Measurements from ENCODE around the gene PCSK5. TPM values are rescaled to one million over a fixed set of nuclear protein-coding genes. Genes with fewer than 3 reads are reported as not detected.

Gene PCSK5
- total and polyA plus RNA-seq, 4 donors: 5.1 to 47.5 (median 22.0) TPM

DNA sequence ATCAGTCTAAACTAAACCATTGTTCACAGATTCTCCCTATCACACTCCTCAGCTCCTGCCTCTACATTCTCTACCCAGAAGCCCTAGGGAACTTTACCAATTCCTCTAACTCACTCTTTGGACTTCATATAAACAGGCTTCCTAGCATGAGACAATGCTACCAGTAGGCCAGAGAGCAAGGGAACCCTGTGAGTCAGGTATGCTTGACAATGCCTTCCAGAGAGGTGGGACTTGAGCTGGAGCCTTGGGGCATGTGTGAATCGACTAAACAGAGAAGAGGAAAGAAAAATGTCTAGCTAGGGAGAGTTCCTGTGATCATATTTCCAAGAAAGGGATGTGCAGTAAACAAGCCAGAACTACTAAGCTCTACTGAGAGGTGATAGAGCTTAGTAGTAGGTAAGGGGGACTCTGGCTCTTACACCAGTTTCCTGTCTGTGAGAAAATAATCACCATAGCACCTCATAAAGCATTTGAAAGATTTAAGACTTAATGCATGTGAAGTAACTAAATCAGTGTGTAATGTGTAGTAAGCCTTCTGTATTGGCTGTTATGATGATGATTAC lies 510.1 kb downstream of the PCSK5 start:
- Histone ChIP-seq H3K4me3 (ENCODE audit: low read length in 2 of 2) (no peak overlapping the region), H3K27ac (ENCODE audit: low read depth in 1 of 2, low read length in 2 of 2) (no peak overlapping the region), H3K9me3 (ENCODE audit: control insufficient read depth, low read length) (no peaks in the 10 kb centered on the region), H3K36me3 (ENCODE audit: control insufficient read depth in 1 of 2, insufficient read depth in 2 of 2, low read length in 1 of 2) (no peaks in the 10 kb centered on the region), H3K4me1 (ENCODE audit: control insufficient read depth in 1 of 2, insufficient read depth in 2 of 2, low read length in 2 of 2) (no peaks in the 10 kb centered on the region), H3K27me3 (ENCODE audit: control insufficient read depth in 1 of 2, insufficient read depth in 2 of 2, low read length in 1 of 2) (no peaks in the 10 kb centered on the region)
- WGBS, 2 donors: 39 to 69% methylated on average over 1 of the region's 1 CpG
- no peak for DNase-seq
- intact Hi-C loops (cut with DNase I): loop anchor here in 1 of 2 donors (5.0 kb wide), 1 partner anchor 307 kb away; no protein-coding TSS in a partner anchor
- ATAC-seq (ENCODE audit: low FRiP score): no peak

DNA sequence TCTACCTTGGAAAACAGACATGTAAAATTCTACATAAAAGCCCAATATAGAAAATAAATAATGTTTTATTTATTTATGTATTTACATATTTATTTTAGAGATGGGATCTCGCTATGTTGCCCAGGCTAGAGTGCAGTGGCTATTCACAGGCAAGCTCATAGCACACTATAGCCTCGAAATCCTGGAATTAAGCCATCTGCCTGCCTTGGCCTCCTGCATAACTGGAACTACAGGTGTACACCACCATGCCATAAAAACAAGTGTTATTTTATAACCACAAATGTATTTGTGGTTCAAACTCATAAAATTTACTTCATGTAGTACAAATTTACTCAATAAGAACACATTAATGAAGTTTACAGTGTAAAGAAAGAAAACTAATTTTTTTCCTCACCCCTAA lies 510.7 kb downstream of the PCSK5 start:
- H3K4me1 ChIP-seq (ENCODE audit: control insufficient read depth in 1 of 2, insufficient read depth in 2 of 2, low read length in 2 of 2): no peaks in the 10 kb centered on the region
- intact Hi-C loops (cut with DNase I): loop anchor here in 1 of 2 donors (5.0 kb wide), 1 partner anchor 306 kb away; no protein-coding TSS in a partner anchor
- no peaks in the 10 kb centered on the region for H3K9me3 ChIP-seq (ENCODE audit: control insufficient read depth, low read length)
- DNase-seq (no peak), ATAC-seq (ENCODE audit: low FRiP score) (no peak)
- H3K36me3 ChIP-seq (ENCODE audit: control insufficient read depth in 1 of 2, insufficient read depth in 2 of 2, low read length in 1 of 2): no peaks in the 10 kb centered on the region
- WGBS, 2 donors: 86 to 90% methylated on average over 2 of the region's 2 CpGs
- H3K27ac ChIP-seq (ENCODE audit: low read depth in 1 of 2, low read length in 2 of 2): no peak overlapping the region
- H3K27me3 ChIP-seq (ENCODE audit: control insufficient read depth in 1 of 2, insufficient read depth in 2 of 2, low read length in 1 of 2): no peaks in the 10 kb centered on the region
- H3K4me3 ChIP-seq (ENCODE audit: low read length in 2 of 2): no peak overlapping the region

DNA sequence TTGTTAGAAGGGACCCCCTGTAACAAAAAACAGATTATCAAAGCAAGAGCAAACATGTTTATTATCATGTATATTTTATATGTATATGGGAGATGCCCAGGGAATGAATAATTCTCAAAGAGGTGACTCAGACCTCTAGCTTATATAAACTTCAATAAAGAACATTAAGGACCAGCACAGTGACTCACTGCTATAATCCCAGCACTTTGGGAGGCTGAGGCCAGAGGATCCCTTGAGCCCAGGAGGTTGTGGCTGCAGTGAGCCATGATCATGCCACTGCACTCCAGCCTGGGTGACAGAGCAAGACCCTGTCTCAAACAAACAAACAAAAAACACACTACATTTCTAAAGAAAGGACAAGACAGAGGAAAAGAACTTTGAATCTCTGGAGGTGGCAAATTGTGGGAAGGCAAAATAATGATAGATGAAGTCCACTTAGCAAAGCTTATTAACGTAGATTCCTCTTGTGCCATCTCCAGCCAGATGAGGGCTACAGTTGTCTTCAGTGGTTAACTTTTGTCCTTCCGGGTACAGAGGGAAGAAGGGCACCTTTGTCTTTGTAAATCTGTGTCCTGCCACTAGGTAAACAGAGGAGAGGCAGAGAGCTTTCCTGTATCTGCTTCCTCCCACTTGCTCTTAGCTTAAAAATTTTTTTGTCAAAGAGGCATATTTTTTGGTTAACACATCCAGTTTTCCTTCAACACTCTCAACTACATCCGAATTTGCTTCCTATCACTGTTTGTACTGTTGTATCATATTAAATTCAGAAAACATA lies 511.3 kb downstream of the PCSK5 start:
- Histone ChIP-seq H3K9me3 (ENCODE audit: control insufficient read depth, low read length) (no peaks in the 10 kb centered on the region), H3K4me3 (ENCODE audit: low read length in 2 of 2) (no peak overlapping the region), H3K27me3 (ENCODE audit: control insufficient read depth in 1 of 2, insufficient read depth in 2 of 2, low read length in 1 of 2) (no peaks in the 10 kb centered on the region), H3K4me1 (ENCODE audit: control insufficient read depth in 1 of 2, insufficient read depth in 2 of 2, low read length in 2 of 2) (no peaks in the 10 kb centered on the region), H3K36me3 (ENCODE audit: control insufficient read depth in 1 of 2, insufficient read depth in 2 of 2, low read length in 1 of 2) (no peaks in the 10 kb centered on the region), H3K27ac (ENCODE audit: low read depth in 1 of 2, low read length in 2 of 2) (no peak overlapping the region)
- WGBS, 2 donors: 69 to 74% methylated on average over 3 of the region's 3 CpGs
- intact Hi-C loops (cut with DNase I): loop anchor here in 1 of 2 donors (5.0 kb wide), 1 partner anchor 306 kb away; no protein-coding TSS in a partner anchor
- DNase-seq: no peak
- ATAC-seq (ENCODE audit: low FRiP score): no peak

DNA sequence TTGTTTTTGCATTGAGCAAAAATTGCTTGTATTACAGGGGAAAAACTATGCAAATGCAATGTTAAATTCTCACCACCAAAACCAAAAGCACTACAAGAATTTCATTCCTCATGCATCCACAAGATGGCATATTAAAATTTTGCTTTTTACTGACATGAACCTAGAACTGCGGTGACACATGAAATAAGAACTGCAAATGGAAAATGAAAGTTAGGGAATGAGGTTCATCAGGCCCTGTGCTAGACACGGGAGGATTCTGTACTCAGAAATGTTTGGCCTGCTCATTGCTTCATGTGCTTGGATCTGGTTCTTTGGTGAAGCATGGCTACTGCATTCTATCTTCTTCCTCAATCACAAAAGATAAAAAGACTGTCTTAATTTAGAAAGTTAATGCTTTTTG lies 512.9 kb downstream of the PCSK5 start:
- 0 to 1% methylated on average over 2 of the region's 2 CpGs for WGBS, 2 donors
- Histone ChIP-seq H3K4me1 (ENCODE audit: control insufficient read depth in 1 of 2, insufficient read depth in 2 of 2, low read length in 2 of 2) (no peaks in the 10 kb centered on the region), H3K36me3 (ENCODE audit: control insufficient read depth in 1 of 2, insufficient read depth in 2 of 2, low read length in 1 of 2) (no peaks in the 10 kb centered on the region), H3K4me3 (ENCODE audit: low read length in 2 of 2) (peak overlapping the region in 1 of 2 donors; percentile 3), H3K9me3 (ENCODE audit: control insufficient read depth, low read length) (no peaks in the 10 kb centered on the region), H3K27ac (ENCODE audit: low read depth in 1 of 2, low read length in 2 of 2) (peak overlapping the region in 1 of 2 donors; percentile 30), H3K27me3 (ENCODE audit: control insufficient read depth in 1 of 2, insufficient read depth in 2 of 2, low read length in 1 of 2) (no peaks in the 10 kb centered on the region)
- DNase-seq: no peak
- peak; percentile 57 for ATAC-seq (ENCODE audit: low FRiP score)
- intact Hi-C loops (cut with DNase I): loop anchor here in 1 of 2 donors (5.0 kb wide), 1 partner anchor 304 kb away; no protein-coding TSS in a partner anchor

DNA sequence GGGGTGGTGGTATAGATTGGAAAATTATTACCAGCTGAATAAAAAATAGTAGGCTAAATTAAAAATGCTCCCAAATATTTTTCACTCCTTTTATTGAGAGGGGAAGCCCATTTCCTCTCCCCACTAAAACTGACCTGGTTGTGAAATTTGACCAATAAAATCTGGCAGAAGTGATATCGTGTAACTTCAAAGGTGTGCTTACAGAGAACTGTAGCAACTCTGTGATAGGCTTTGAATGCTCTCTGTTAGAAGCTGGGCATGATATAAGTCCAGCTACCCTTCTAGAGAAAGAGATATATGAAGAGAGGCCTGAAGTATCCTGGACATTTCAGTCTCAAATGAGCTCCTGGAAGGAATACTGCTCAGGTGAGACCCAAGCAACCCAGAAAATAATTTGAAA lies 513.9 kb downstream of the PCSK5 start:
- no peaks in the 10 kb centered on the region for H3K9me3 ChIP-seq (ENCODE audit: control insufficient read depth, low read length)
- no peak overlapping the region for H3K4me3 ChIP-seq (ENCODE audit: low read length in 2 of 2)
- H3K4me1 ChIP-seq (ENCODE audit: control insufficient read depth in 1 of 2, insufficient read depth in 2 of 2, low read length in 2 of 2): no peaks in the 10 kb centered on the region
- ATAC-seq (ENCODE audit: low FRiP score): no peak
- intact Hi-C loops (cut with DNase I): loop anchor here in 1 of 2 donors (5.0 kb wide), 1 partner anchor 303 kb away; no protein-coding TSS in a partner anchor
- no peaks in the 10 kb centered on the region for H3K27me3 ChIP-seq (ENCODE audit: control insufficient read depth in 1 of 2, insufficient read depth in 2 of 2, low read length in 1 of 2)
- no peaks in the 10 kb centered on the region for H3K36me3 ChIP-seq (ENCODE audit: control insufficient read depth in 1 of 2, insufficient read depth in 2 of 2, low read length in 1 of 2)
- 88 to 94% methylated on average over 1 of the region's 1 CpG for WGBS, 2 donors
- no peak for DNase-seq
- no peak overlapping the region for H3K27ac ChIP-seq (ENCODE audit: low read depth in 1 of 2, low read length in 2 of 2)

DNA sequence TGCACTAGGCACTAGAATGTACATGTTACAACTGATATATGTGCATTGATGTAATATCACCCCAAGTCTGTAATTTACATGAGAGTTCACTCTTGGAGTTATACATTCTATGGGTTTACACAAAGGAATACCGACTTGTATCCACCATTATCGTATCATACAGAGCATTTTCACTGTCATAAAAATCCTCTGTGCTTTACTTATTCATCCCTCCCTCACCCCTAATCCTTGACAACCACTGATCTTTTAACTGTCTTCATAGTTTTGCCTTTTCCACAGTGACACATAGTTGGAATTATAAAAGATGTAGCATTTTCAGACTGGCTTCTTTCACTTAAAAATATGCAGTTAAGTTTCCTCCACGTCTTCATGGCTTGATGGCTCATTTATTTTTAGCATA lies 514.9 kb downstream of the PCSK5 start:
- no peak for ATAC-seq (ENCODE audit: low FRiP score)
- intact Hi-C loops (cut with DNase I): no loop called here
- Histone ChIP-seq H3K4me1 (ENCODE audit: control insufficient read depth in 1 of 2, insufficient read depth in 2 of 2, low read length in 2 of 2) (no peaks in the 10 kb centered on the region), H3K27me3 (ENCODE audit: control insufficient read depth in 1 of 2, insufficient read depth in 2 of 2, low read length in 1 of 2) (no peaks in the 10 kb centered on the region), H3K9me3 (ENCODE audit: control insufficient read depth, low read length) (no peaks in the 10 kb centered on the region), H3K36me3 (ENCODE audit: control insufficient read depth in 1 of 2, insufficient read depth in 2 of 2, low read length in 1 of 2) (no peaks in the 10 kb centered on the region), H3K27ac (ENCODE audit: low read depth in 1 of 2, low read length in 2 of 2) (no peak overlapping the region), H3K4me3 (ENCODE audit: low read length in 2 of 2) (no peak overlapping the region)
- DNase-seq: no peak
- 63 to 64% methylated on average over 3 of the region's 3 CpGs for WGBS, 2 donors

DNA sequence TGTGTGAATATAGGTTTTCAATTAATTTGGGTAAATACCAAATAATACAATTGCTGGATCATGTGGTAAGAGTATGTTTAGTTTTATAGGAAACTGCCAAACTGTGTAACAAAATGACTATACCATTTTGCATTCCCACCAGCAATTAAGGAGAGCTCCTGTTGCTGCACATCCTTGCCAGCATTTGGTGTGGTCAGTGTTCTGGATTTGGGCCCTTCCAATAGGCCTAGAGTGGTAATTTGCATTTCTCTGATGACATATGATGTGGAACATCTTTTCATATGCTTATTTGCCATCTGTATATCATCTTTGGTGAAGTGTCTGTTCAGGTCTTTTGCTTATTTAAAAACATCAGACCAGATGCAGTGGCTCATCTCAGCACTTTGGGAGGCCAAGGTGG lies 515.4 kb downstream of the PCSK5 start:
- DNase-seq (no peak), ATAC-seq (ENCODE audit: low FRiP score) (no peak)
- Histone ChIP-seq H3K27ac (ENCODE audit: low read depth in 1 of 2, low read length in 2 of 2) (no peak overlapping the region), H3K4me3 (ENCODE audit: low read length in 2 of 2) (no peak overlapping the region), H3K27me3 (ENCODE audit: control insufficient read depth in 1 of 2, insufficient read depth in 2 of 2, low read length in 1 of 2) (no peaks in the 10 kb centered on the region), H3K36me3 (ENCODE audit: control insufficient read depth in 1 of 2, insufficient read depth in 2 of 2, low read length in 1 of 2) (no peaks in the 10 kb centered on the region), H3K9me3 (ENCODE audit: control insufficient read depth, low read length) (no peaks in the 10 kb centered on the region), H3K4me1 (ENCODE audit: control insufficient read depth in 1 of 2, insufficient read depth in 2 of 2, low read length in 2 of 2) (no peaks in the 10 kb centered on the region)
- intact Hi-C loops (cut with DNase I): no loop called here
